GM18867 (cell line): ENCODE measurements around the gene KCND3.
"Not testable (repeated sequence)": the region's sequence is repeated elsewhere in the genome, so short reads cannot be mapped to it uniquely, and the experiment has no call there.

Experiments
- ATAC-seq: cut with Tn5 transposase; IDR thresholded peaks from one replicate; pipeline ENCODE4 v1.9.1; 2021; ENCODE audit warnings: mild to moderate bottlenecking, moderate library complexity; ENCODE audit not compliant: unreplicated experiment

The KCND3 gene

GRCh38 chr1:111818546-111818945 lies 170.9 kb downstream of the KCND3 start:
- ATAC-seq: no peak

- no peak for ATAC-seq
Measured at GRCh38 chr1:111818081-111818480, 171.4 kb downstream of the KCND3 start.

DNA sequence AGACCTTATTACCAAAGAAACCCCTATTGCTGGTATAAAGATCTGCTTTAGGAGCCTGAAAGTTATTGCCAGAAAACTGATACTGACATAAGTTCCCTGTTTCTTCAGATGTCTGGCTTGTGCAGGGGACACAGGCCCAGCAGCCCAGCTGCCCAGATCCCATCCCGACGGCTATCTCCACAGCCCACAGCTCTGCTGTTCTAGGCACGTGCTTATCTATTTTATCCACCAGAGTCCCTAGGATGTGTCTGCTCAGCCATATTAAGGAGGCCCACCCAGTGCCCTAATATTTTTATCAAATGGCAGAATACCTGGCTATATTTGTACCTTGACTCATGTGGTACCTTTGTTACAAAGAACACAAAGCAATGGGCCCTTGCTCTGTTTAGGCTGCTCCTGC lies 174.8 kb downstream of the KCND3 start:
- ATAC-seq: no peak

- no peak for ATAC-seq
Measured at GRCh38 chr1:111814305-111814628, 175.2 kb downstream of the KCND3 start.

- ATAC-seq: no peak
Measured at GRCh38 chr1:111813440-111814304, 175.8 kb downstream of the KCND3 start.

DNA sequence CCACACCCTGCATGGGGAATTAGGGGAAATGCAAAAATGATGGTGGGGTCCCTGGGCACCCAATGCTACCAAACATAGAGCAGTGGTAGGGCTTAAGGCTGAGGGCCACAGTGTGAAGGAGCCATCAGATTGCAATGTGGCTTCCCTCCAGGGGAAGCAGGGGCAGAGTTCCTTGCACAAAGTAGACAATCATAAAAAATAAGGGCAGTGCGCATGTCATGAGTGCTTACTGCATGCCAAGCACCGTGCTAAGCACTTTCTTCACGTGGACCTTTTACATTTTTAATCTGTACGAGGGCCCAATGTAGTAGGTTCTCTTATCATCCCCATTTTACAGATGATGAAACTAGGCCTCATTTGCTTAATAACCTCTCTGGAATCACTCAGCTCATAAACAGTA lies 177.2 kb downstream of the KCND3 start:
- ATAC-seq: no peak

- ATAC-seq: no peak
Measured at GRCh38 chr1:111811891-111812290, 177.6 kb downstream of the KCND3 start.

- no peak for ATAC-seq
Measured at GRCh38 chr1:111805251-111805650, 184.2 kb downstream of the KCND3 start.

DNA sequence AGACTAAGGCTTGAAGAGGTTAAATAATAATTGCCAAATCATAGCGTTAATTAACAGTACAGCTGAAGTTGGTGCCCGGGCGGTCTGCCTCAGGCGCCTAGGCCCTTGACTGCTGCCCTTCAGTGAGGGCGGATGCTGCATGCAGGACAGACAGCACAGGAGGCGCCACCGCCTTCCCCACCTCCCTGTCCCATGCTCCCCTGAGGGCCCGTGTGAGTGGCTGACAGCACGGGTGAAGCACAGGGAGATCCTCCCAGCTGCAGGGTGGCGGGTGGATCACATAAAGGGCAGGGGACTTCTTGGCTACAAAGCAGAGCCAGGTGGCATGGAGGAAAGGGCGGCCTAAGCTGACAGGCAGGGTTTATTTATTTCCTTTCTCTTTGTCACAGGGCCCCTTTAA lies 184.7 kb downstream of the KCND3 start:
- no peak for ATAC-seq

DNA sequence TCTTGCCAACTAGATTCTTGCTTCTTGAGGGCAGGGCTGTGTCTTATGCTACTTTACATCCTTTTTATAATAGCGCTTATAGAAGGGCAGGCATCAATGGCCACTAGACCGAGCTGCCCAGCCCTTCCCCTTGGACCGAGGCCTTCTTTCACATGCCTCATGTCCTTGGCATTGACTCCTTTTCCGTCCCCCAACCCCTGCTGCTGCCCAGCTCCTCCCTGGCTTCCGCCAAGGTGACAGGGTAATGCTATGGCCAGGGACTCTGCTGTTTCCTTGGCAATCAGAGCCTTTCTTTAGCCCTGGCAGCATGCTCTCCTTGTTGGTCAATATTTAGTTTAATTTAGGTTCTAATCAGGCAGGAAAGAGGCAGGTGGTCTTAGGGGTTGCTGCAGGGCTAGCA lies 185.5 kb downstream of the KCND3 start:
- no peak for ATAC-seq

- no peak for ATAC-seq
Measured at GRCh38 chr1:111802984-111803383, 186.5 kb downstream of the KCND3 start.

- no peak for ATAC-seq
Measured at GRCh38 chr1:111802110-111802509, 187.4 kb downstream of the KCND3 start.

DNA sequence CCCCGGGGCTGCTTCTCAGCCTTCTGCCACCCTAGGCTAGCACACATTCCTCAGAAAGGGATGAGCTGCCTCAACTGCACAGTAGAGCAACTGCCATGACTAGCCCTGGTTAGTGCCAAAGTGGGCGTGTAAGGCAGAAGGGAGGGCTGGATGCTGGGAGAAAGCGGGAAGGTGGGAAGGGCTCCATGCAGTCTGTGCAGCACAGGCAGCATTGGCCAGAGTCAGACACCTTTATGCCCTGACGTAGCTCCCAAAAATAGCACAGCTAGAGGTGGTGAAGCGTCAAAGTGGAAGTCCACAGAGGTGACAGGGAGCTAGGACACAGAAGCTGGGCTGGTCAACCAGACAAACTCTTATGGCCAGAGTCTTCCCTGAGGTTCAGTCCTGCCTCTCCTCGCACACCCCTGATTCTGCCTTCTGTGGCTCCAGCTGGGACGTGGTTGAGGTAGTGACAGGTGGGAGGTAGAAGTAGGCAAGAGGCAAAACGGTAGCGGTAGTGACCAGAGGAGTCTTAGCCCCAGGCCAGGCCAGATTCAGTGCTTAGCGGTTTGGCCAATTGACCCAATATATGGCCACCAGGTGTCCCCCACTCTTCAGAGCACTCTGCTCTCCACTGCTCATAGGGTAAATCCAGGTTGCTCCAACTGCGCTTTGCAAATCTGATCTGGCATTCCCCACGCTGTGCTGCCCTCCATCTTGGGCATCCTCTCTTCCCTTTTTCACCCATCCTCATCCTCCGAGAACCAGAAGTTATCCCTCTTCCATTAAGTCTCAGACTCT lies 188.2 kb downstream of the KCND3 start:
- ATAC-seq: no peak

DNA sequence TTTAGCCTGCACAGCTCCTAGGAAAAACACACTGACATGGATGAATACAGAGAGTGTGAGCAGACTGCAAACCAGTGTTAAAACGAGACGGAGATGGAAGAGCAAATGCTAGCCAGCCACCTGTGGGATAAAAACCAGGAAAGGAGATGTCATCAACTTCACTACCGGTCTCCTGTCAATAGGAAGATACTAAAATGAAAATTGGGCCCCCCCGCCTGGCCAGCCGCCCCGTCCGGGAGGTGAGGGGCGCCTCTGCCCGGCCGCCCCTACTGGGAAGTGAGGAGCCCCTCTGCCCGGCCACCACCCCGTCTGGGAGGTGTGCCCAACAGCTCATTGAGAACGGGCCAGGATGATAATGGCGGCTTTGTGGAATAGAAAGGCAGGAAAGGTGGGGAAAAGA lies 189.7 kb downstream of the KCND3 start:
- not testable (repeated sequence) for ATAC-seq

DNA sequence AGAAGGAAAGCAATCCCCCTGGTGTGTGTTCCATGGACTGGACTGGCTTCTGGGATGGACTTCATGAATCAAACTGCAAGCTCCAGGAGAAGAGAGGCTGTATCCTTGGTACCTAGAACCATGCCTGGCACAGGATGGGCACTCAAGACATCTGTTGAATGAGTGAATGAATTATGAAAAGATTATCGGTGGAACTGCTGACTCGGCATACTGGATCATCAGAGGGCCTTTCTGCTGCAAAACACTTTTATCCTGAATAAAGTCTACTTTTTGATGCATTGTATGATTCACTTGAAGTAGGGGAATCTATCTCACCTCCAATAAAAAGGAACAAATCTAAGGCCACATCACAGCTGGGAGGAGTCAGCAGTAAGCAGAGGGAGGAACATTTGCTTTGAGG lies 190.9 kb downstream of the KCND3 start:
- no peak for ATAC-seq

DNA sequence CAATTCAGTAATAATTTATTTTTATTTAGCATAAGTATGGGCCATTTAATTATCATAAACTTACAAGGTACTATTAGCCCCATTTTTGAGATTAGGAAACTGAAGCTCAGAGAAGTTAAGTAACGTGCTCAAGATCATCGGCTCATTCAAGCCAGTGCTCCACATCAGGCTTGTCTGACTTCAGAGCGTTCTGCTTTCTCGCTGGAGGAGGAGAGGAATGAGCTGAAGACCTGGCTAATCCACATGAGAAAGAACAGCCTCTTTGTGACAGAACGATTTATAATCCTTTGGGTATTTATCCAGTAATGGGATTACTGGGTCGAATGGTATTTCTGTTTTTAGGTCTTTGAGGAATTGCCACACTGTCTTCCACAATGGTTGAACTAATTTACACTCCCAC lies 194.1 kb downstream of the KCND3 start:
- no peak for ATAC-seq

- no peak for ATAC-seq
Measured at GRCh38 chr1:111793923-111794322, 195.5 kb downstream of the KCND3 start.

- no peak for ATAC-seq
Measured at GRCh38 chr1:111792249-111792648, 197.2 kb downstream of the KCND3 start.

GRCh38 chr1:111791776-111792175 lies 197.7 kb downstream of the KCND3 start:
- ATAC-seq: no peak

GRCh38 chr1:111789666-111790316 lies 199.7 kb downstream of the KCND3 start:
- no peak for ATAC-seq

GRCh38 chr1:111789142-111789541 lies 200.3 kb downstream of the KCND3 start:
- ATAC-seq: no peak
